ENCODE results near the gene PAF1. TPM values are rescaled to one million over a fixed set of nuclear protein-coding genes. Genes with fewer than 3 reads are reported as not detected.
A peak's percentile ranks its signal among the peaks of the same experiment; 100 is the strongest.

PAF1 gene
- total RNA-seq, 1 experiment from 2014 or later: 53.5 TPM

GRCh38 chr19:39430675-39431593, 40.0 kb upstream of the PAF1 start (continued):
- TF ChIP-seq CTCF (IDR thresholded peaks at IDR 0.05 in 2 of 3, conservative IDR thresholded peaks at IDR 0.05 in 1 of 3; ENCODE audit: borderline replicate concordance in 1 of 3, insufficient read depth in 1 of 3, low read depth in 2 of 3, low read length in 2 of 3) (no peak), ATF3 (IDR thresholded peaks at IDR 0.05) (no peak; the same call in 1 of the 2 replicates)

- Histone ChIP-seq H3K79me2 (ENCODE audit: insufficient read depth, low read length) (peaks cover 13% of the 10 kb centered on the region), H3K9me3 (ENCODE audit: control insufficient read depth in 1 of 2, insufficient read depth in 1 of 2, low read depth in 1 of 2, low read length in 2 of 2) (no peaks in the 10 kb centered on the region), H3K27me3 (ENCODE audit: insufficient read depth, low read length) (no peaks in the 10 kb centered on the region), H3K4me3 (replicated peaks in 1 of 2; ENCODE audit: low read depth in 1 of 2, low read length in 2 of 2) (peak overlapping the region in 1 of 2 experiments; percentile 31; a peak in 3 of 4 replicates), H3K4me1 (ENCODE audit: control insufficient read depth in 1 of 2, insufficient read depth in 2 of 2, low read length in 2 of 2) (peaks cover 56 to 61% of the 10 kb centered on the region in 2 experiments), H3K9me2 (ENCODE audit: insufficient read depth) (no peaks in the 10 kb centered on the region), H3K27ac (ENCODE audit: low read depth, low read length) (peak overlapping the region; percentile 77), H3K4me2 (ENCODE audit: low read length) (peak overlapping the region; percentile 59), H3K9ac (ENCODE audit: low read length) (peak overlapping the region; percentile 61), H2AFZ (ENCODE audit: low read depth, low read length, poor library complexity, severe bottlenecking) (no peak overlapping the region), H4K20me1 (ENCODE audit: insufficient read depth) (peaks cover 1% of the 10 kb centered on the region; the same call in 1 of the 2 replicates), H3K36me3 (ENCODE audit: control insufficient read depth in 1 of 2, insufficient read depth in 2 of 2, low read length in 2 of 2) (peaks cover 12 to 13% of the 10 kb centered on the region in 2 experiments; a peak in 3 of 4 replicates)
- RAD21 ChIA-PET (ENCODE audit: low non-redundant PET in 1 of 2, low total read pairs in 2 of 2, uncharacterized antibody in 2 of 2, unreplicated experiment in 2 of 2): no interaction called here
- no TSS peak for BruUV-seq (replicated peaks)
- POLR2A ChIA-PET: interaction anchor here (0.7 to 6.0 kb wide), 9 partner anchors 8 to 37 kb away, joined by 3 to 33 read pairs (median 3); partner anchors contain the start of genes MED29, PAF1, RPS16 and SUPT5H
- TF ChIP-seq SRF (IDR thresholded peaks at IDR 0.05; ENCODE audit: low read depth): no peak
- peak; percentile 25; the same call in 1 of the 2 replicates for TF ChIP-seq ZFX (IDR thresholded peaks at IDR 0.05)
- TF ChIP-seq EZH2phosphoT487 (IDR thresholded peaks at IDR 0.05; ENCODE audit: borderline replicate concordance): no peak
- no peak for TF ChIP-seq REST (IDR thresholded peaks at IDR 0.05; ENCODE audit: low read depth)
- TF ChIP-seq POLR2A (IDR thresholded peaks at IDR 0.05; ENCODE audit: borderline replicate concordance, extremely low read depth, insufficient read depth, insufficient read length): no peak
- TF ChIP-seq ZBTB33 (IDR thresholded peaks at IDR 0.05; ENCODE audit: extremely low read depth, insufficient replicate concordance, low read length): no peak
- DNase-seq (ENCODE audit: low read depth, low spot score) (no peak), ATAC-seq (peak; percentile 64)
- intact Hi-C loops (cut with micrococcal nuclease): no loop called here
- CTCF ChIA-PET: interaction anchor here (1.3 kb wide), 2 partner anchors 14 to 30 kb away, joined by 5 to 6 read pairs; no protein-coding TSS in a partner anchor
These were observed 37.6 kb upstream of the PAF1 start for GRCh38 chr19:39428283-39429112.
